A549 treated with GW870086 at 1 μM for 4 hours (cell line): Measurements from ENCODE around the gene TRIM42. TPM values are rescaled to one million over a fixed set of nuclear protein-coding genes. Genes with fewer than 3 reads are reported as not detected.

ENCODE experiments used
- total RNA-seq: library from RNA; stranded (reverse); fragments of 200-300 nt; extraction: Qiagen RNA extraction; gene quantifications from 5 replicates; pipeline ENCODE4 v1.2.3, GENCODE V29; 2022; ENCODE audit warnings: low read depth

TRIM42 gene
- not detected in 5 replicates for total RNA-seq

GRCh38 chr3:140677764-140678163 is at the start of gene TRIM42:
Gene TRIM42 (plus strand): TSS chr3:140678064. CDS start chr3:140678230, 166 bp downstream.

